ENCODE measurements around the gene STXBP6. TPM values are rescaled to one million over a fixed set of nuclear protein-coding genes. Genes with fewer than 3 reads are reported as not detected.

The STXBP6 gene
- total and polyA plus RNA-seq, 10 of the 15 experiments (the other 5 are each of a cell fraction or from before 2014, with no cell fraction given): 1.2 to 47.3 (median 1.9) TPM

- no TSS peak for BruUV-seq (replicated peaks)
- Histone ChIP-seq H3K4me1 (ENCODE audit: control insufficient read depth, insufficient read depth, low read length) (peaks cover 5% of the 10 kb centered on the region; the same call in 1 of the 2 replicates), H3K9ac (ENCODE audit: control insufficient read depth, insufficient read depth, low read length) (no peak overlapping the region), H3K4me3 (no peak overlapping the region), H2AFZ (ENCODE audit: control insufficient read depth, low read depth, low read length) (no peak overlapping the region), H3K36me3 (ENCODE audit: control insufficient read depth in 2 of 2, insufficient read depth in 2 of 2, low read length in 1 of 2) (no peaks in the 10 kb centered on the region), H4K20me1 (ENCODE audit: control insufficient read depth, insufficient read depth) (no peaks in the 10 kb centered on the region), H3K9me3 (replicated peaks; ENCODE audit: control insufficient read depth, insufficient read depth, low read length) (no peaks in the 10 kb centered on the region), H3K27ac (ENCODE audit: control insufficient read depth, insufficient read depth) (no peak overlapping the region), H3K79me2 (ENCODE audit: control insufficient read depth, insufficient read depth, low read length) (no peaks in the 10 kb centered on the region), H3K27me3 (replicated peaks in 1 of 2; ENCODE audit: control insufficient read depth in 2 of 2, insufficient read depth in 2 of 2, low read length in 1 of 2) (no peaks in the 10 kb centered on the region), H3K4me2 (ENCODE audit: control insufficient read depth, insufficient read depth) (no peak overlapping the region)
- ChIA-PET CTCF (interaction anchor here (0.7 kb wide), 1 partner anchor 14 kb away, joined by 3 read pairs; no protein-coding TSS in a partner anchor), POLR2A (interaction anchor here (2.3 kb wide), 1 partner anchor 20 kb away, joined by 10 read pairs; no protein-coding TSS in a partner anchor), RAD21 (ENCODE audit: unreplicated experiment) (interaction anchor here (0.8 to 3.3 kb wide), 3 partner anchors 14 to 33 kb away, joined by 3 to 12 read pairs (median 5); no protein-coding TSS in a partner anchor), SMC1A (ENCODE audit: uncharacterized antibody, unreplicated experiment) (interaction anchor here (1.0 to 20.7 kb wide), 7 partner anchors 17 to 168 kb away, joined by 3 to 390 read pairs (median 5); no protein-coding TSS in a partner anchor)
- TF ChIP-seq SIX5 (IDR thresholded peaks at IDR 0.05; ENCODE audit: low read depth, low read length, severe bottlenecking): no peak
- TF ChIP-seq CHD4 (IDR thresholded peaks at IDR 0.05): no peak
- no peak for TF ChIP-seq FOS (IDR thresholded peaks at IDR 0.05; ENCODE audit: borderline replicate concordance, extremely low read depth, insufficient read length)
- FAIRE-seq: no peak
- in situ Hi-C loops (cut with MboI) (no loop called here), intact Hi-C loops (cut with micrococcal nuclease; ENCODE audit: unreplicated experiment) (loop anchor here (5.0 kb wide), 1 partner anchor 33 kb away; no protein-coding TSS in a partner anchor)
- no peak for DNase-seq (ENCODE audit: low read depth, low spot score)
- no peak for ATAC-seq
- WGBS (ENCODE audit: insufficient coverage, insufficient replicate concordance, low lambda C conversion rate, missing lambda C conversion rate): 2% methylated on average over 2 of the region's 2 CpGs
Measured at GRCh38 chr14:24975393-24975792, 74.6 kb downstream of the STXBP6 start.

GRCh38 chr14:24974591-24975374 is 75.2 kb downstream of the STXBP6 start:
- FAIRE-seq (no peak), DNase-seq (ENCODE audit: low read depth, low spot score) (no peak), ATAC-seq (no peak)
- no TSS peak for BruUV-seq (replicated peaks)
- no peaks in the 10 kb centered on the region for H3K79me2 ChIP-seq (ENCODE audit: control insufficient read depth, insufficient read depth, low read length)
- H3K4me1 ChIP-seq (ENCODE audit: control insufficient read depth, insufficient read depth, low read length): peaks cover 5% of the 10 kb centered on the region; the same call in 1 of the 2 replicates
- ChIA-PET SMC1A (ENCODE audit: uncharacterized antibody, unreplicated experiment) (interaction anchor here (0.8 to 20.7 kb wide), 11 partner anchors 10 to 168 kb away, joined by 3 to 390 read pairs (median 3); no protein-coding TSS in a partner anchor), CTCF (interaction anchor here (1.1 kb wide), 1 partner anchor 108 kb away, joined by 3 read pairs; no protein-coding TSS in a partner anchor), POLR2A (interaction anchor here (0.6 to 2.5 kb wide), 3 partner anchors 9 to 609 kb away, joined by 3 to 9 read pairs (median 5); no protein-coding TSS in a partner anchor), RAD21 (ENCODE audit: unreplicated experiment) (interaction anchor here (1.0 to 2.4 kb wide), 3 partner anchors 50 to 240 kb away, joined by 3 to 6 read pairs (median 3); no protein-coding TSS in a partner anchor)
- no peaks in the 10 kb centered on the region for H4K20me1 ChIP-seq (ENCODE audit: control insufficient read depth, insufficient read depth)
- intact Hi-C loops (cut with micrococcal nuclease; ENCODE audit: unreplicated experiment) (loop anchor here (5.0 kb wide), 1 partner anchor 32 kb away; no protein-coding TSS in a partner anchor), in situ Hi-C loops (cut with MboI) (no loop called here)
- no peak overlapping the region for H3K27ac ChIP-seq (ENCODE audit: control insufficient read depth, insufficient read depth)
- 36% methylated on average over 2 of the region's 2 CpGs for WGBS (ENCODE audit: insufficient coverage, insufficient replicate concordance, low lambda C conversion rate, missing lambda C conversion rate)
- no peak overlapping the region for H3K4me3 ChIP-seq
- H3K27me3 ChIP-seq (replicated peaks in 1 of 2; ENCODE audit: control insufficient read depth in 2 of 2, insufficient read depth in 2 of 2, low read length in 1 of 2): no peaks in the 10 kb centered on the region
- no peaks in the 10 kb centered on the region for H3K9me3 ChIP-seq (replicated peaks; ENCODE audit: control insufficient read depth, insufficient read depth, low read length)
- H3K4me2 ChIP-seq (ENCODE audit: control insufficient read depth, insufficient read depth): no peak overlapping the region
- H3K9ac ChIP-seq (ENCODE audit: control insufficient read depth, insufficient read depth, low read length): no peak overlapping the region
- H3K36me3 ChIP-seq (ENCODE audit: control insufficient read depth in 2 of 2, insufficient read depth in 2 of 2, low read length in 1 of 2): no peaks in the 10 kb centered on the region
- no peak overlapping the region for H2AFZ ChIP-seq (ENCODE audit: control insufficient read depth, low read depth, low read length)
- TF ChIP-seq ELK1 (IDR thresholded peaks at IDR 0.05; ENCODE audit: low read depth, low read length) (no peak), POLR2AphosphoS5 (IDR thresholded peaks at IDR 0.05; ENCODE audit: low read length) (no peak), PAX8 (IDR thresholded peaks at IDR 0.05) (no peak)
